Dermis blood vessel endothelial cell (primary cell): ENCODE data around the gene RNF187. TPM values are rescaled to one million over a fixed set of nuclear protein-coding genes. Genes with fewer than 3 reads are reported as not detected.
"Not testable (repeated sequence)": the region's sequence is repeated elsewhere in the genome, so short reads cannot be mapped to it uniquely, and the experiment has no call there.

Source experiments
- DNase-seq: peaks from one replicate; pipeline ENCODE4 v3.0.0; 2010
- total RNA-seq: library from RNA; depleted of rRNA; stranded (reverse); fragments of >200 nt; gene quantifications from 2 replicates; pipeline ENCODE4 v1.2.3, GENCODE V29; 2014

RNF187 gene
- total RNA-seq, 1 donor from 2014 or later = 34.7 TPM

DNA sequence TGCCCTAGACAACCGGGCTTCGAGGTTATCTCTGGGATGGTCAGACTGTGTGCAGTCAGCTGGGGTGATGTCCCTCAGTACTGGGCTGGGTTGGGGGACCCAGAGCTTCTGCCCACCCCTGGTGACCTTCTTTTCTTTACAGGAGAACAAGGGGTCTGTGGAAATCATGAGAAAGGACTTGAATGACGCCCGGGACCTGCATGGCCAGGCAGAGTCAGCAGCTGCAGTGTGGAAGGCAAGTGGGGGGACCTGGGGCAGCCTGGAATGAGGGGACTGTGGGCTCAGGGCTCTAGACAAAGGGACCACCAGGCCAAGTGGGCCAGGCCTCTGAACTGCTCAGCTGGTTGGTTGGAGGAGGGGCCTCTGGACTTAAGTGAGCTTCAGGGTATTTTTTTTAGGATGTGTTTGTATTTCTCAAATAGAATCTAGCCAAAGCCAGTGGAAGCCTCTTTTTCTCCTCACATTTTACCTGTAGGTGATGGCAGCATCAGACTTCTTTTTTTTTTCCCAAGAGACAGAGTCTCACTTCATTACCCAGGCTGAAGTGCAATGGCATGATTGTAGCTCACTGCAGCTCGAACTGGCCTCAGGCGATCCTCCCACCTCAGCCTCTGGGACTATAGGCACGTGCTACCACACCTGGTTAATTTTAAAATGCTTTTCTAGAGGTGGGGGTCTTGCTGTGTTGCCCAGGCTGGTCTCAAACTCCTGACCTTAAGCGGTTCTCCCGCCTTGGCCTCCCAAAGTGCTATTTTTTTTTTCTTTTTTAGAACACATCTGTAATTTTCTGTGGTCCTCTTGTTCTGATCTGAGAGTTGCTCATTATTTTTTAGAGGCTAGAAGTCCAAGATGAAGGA, 1.9 kb downstream of the RNF187 start:
- DNase-seq = no peak

GRCh38 chr1:228490120-228491078, 3.2 kb downstream of the RNF187 start:
- DNase-seq = no peak

GRCh38 chr1:228493141-228494043, 6.2 kb downstream of the RNF187 start:
- no peak for DNase-seq

- DNase-seq = no peak
These were observed 6.8 kb downstream of the RNF187 start for GRCh38 chr1:228494044-228494353.

DNA sequence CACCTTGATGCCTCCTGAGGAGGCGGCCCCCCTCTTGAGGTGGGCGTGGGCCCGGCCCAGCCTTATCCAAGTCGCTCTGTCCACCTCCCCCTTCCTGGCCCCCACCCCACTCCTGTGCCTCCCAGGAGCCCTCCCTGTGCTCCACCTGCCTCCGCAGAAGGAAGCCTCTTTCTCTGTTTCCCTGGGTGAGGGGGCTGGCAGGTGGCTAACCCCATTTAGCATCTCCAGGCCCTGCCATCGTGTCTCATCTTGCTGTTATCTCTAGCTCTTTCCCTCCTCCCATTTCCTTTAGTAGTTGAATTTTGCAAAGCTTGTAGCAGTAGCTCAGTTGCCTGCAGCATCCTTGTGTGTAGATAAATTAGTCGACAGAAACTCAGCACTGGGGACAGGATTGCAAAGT, 7.2 kb downstream of the RNF187 start:
- no peak for DNase-seq

- no peak for DNase-seq
These were observed 8.0 kb downstream of the RNF187 start for GRCh38 chr1:228494970-228495853.

- DNase-seq = no peak
These were observed 8.9 kb downstream of the RNF187 start for GRCh38 chr1:228496084-228496483.

GRCh38 chr1:228496494-228496893, 9.3 kb downstream of the RNF187 start:
- no peak for DNase-seq

DNA sequence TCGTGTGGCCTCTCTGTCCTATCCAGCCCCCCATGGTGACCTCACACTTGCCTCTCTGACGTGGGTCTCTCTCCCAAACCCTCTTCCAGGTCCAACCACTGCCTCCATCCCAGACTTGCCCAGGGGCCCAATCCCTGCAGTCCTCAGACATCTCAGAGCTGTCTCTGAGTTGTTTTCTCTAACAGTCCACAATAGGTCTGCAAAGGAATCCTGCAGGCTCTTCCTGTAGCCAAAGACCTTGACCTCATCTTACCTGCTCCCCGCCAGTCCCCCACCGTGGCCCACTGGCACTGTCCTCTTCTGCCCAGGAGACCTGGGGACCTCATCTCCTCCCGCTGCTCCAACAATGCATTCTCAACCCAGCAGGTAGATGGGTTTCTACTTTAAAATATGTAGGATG, 10.0 kb downstream of the RNF187 start:
- DNase-seq = no peak

DNA sequence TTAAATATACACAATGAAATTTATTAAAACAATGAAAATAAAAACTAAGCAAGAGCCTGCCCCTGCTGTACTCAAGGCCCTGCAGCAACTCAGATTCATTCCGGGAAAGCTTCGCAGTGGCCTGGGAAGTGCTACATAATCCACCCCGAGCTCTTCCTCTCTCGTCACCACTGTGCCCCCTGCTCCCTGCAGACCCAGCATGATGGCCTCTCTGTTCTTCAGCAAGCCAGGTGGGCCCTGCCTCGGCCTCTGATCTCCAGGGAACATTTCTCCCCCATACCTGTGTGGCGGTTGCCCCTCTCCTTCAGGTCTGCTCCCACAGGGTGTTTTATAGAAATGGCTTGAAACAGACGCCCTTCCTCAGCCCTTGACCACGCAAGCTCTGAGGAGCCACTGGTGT, 10.6 kb downstream of the RNF187 start:
- DNase-seq = no peak

DNA sequence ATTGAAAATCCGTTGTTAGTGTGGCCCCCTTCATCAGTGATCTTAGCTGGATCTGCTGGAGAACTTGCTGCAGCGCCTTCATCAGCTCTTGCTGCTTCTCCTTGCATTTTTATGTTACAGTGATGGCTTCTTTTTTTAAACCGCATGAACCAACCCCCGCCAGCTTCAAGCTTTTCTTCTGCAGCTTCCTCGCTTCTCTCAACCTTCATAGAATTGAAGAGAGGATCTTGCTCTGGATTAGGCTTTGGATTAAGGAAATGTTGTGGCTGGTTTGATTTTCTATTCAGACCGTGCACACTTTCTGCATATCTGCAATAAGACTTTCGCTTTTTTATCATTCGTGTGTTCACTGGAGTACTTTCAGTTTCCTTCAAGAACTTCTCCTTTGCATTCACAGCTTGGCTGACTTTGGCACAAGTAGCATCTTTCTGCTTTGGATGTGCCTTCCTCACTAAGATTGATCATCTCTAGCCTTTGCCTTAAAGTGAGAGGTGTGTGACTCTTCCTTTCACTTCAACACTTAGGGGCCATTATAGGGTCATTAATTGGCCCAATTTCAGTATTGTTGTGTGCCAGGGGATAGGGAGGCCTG, 13.1 kb downstream of the RNF187 start:
- no peak for DNase-seq

GRCh38 chr1:228500901-228501871, 14.0 kb downstream of the RNF187 start:
- DNase-seq = peak; percentile 91

DNA sequence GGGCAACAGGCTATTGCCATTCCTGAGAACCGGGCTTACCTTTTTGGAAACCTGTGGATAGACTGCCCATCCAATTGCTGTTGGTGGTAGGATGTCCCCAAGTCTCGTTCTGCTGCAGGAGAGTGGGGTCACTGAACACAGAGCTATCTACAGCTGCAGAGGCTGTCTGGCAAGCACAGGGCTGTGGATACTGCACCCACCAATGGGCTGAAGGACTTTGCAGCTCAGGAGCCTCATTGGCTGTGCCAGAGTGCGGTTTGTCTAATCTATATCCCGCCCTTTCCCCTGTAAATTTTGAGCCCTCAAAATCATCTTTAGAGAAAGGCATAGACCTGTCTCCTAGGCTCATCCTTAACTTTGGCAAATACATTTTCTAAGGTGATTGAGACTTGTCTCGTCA, 15.3 kb downstream of the RNF187 start:
- DNase-seq = no peak

- not testable (repeated sequence) for DNase-seq
These were observed 18.8 kb downstream of the RNF187 start for GRCh38 chr1:228505944-228506343.

GRCh38 chr1:228507961-228508652, 20.9 kb downstream of the RNF187 start:
- DNase-seq = no peak

- no peak for DNase-seq
These were observed 21.7 kb downstream of the RNF187 start for GRCh38 chr1:228508840-228509415.

DNA sequence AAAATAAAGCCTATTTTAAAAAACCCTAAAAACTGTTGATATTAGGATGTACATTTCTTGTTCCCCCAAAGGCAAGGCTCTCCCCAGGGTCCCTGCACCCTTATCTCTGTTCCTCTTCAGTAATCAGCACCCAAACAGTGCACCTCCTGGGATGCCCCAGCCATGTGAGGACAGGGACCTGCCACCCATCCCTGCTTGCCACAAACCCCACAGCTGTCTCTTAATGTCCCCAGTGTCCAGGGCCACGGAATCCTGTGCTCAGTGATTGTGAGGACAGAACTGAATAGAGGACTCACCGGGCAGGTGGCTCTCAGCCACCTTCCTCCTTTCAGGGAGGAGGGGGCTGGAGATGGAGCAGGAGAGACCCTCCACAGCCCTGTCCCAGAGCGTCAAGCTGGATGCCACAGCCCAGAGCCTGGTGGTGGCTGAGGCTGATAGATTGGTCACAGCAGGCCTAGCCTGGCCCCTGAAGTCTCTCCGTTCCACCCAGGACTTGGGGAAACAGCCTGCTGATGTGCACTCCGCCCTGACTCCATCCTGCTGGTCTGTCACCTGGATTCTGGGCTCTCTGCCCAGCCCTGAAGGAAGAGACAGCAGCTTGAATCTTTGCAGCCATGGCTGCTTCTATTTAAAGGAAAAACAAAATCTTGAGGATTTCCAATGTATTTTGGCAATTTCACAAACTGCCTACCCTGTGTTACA, 23.1 kb downstream of the RNF187 start:
- DNase-seq = no peak

- no peak for DNase-seq
These were observed 23.7 kb downstream of the RNF187 start for GRCh38 chr1:228510803-228511413.
